ENCODE data around the gene BACH2. TPM values are rescaled to one million over a fixed set of nuclear protein-coding genes. Genes with fewer than 3 reads are reported as not detected.

BACH2 gene
- total RNA-seq, 2 experiments from 2014 or later: 75.1 to 77.9 TPM

GRCh38 chr6:89985751-89986493, 310.7 kb downstream of the BACH2 start:
- no peak for DNase-seq
- Mint-ChIP-seq H3K27me3 (ENCODE audit: low read depth) (no peaks in the 10 kb centered on the region), H3K9me3 (no peaks in the 10 kb centered on the region), H3K36me3 (ENCODE audit: low read depth) (peaks cover 38% of the 10 kb centered on the region), H3K4me1 (ENCODE audit: low read depth) (peaks cover 80% of the 10 kb centered on the region), H3K4me3 (no peak overlapping the region), H3K27ac (peak overlapping the region; percentile 55)
- intact Hi-C loops (cut with micrococcal nuclease): no loop called here
- CTCF ChIA-PET: interaction anchor here (0.6 to 2.3 kb wide), 7 partner anchors 15 to 494 kb away, joined by 3 to 7 read pairs (median 4); no protein-coding TSS in a partner anchor

- peaks cover 36% of the 10 kb centered on the region for H3K36me3 Mint-ChIP-seq (ENCODE audit: low read depth)
- H3K27me3 Mint-ChIP-seq (ENCODE audit: low read depth): no peaks in the 10 kb centered on the region
- no peak overlapping the region for H3K4me3 Mint-ChIP-seq
- no peak for DNase-seq
- peaks cover 72% of the 10 kb centered on the region for H3K4me1 Mint-ChIP-seq (ENCODE audit: low read depth)
- intact Hi-C loops (cut with micrococcal nuclease): no loop called here
- H3K9me3 Mint-ChIP-seq: no peaks in the 10 kb centered on the region
- peak overlapping the region; percentile 55 for H3K27ac Mint-ChIP-seq
- CTCF ChIA-PET: interaction anchor here (0.6 kb wide), 1 partner anchor 49 kb away, joined by 3 read pairs; no protein-coding TSS in a partner anchor
Observed at GRCh38 chr6:89984926-89985750, 311.5 kb downstream of the BACH2 start.

GRCh38 chr6:89980353-89980752, 316.3 kb downstream of the BACH2 start:
- no peaks in the 10 kb centered on the region for H3K9me3 Mint-ChIP-seq
- intact Hi-C loops (cut with micrococcal nuclease): no loop called here
- H3K4me3 Mint-ChIP-seq: no peak overlapping the region

GRCh38 chr6:89979481-89980119, 317.0 kb downstream of the BACH2 start:
- Mint-ChIP-seq H3K36me3 (ENCODE audit: low read depth) (peaks cover 24% of the 10 kb centered on the region), H3K27me3 (ENCODE audit: low read depth) (no peaks in the 10 kb centered on the region), H3K4me3 (no peak overlapping the region), H3K27ac (peak overlapping the region; percentile 42), H3K9me3 (no peaks in the 10 kb centered on the region), H3K4me1 (ENCODE audit: low read depth) (peaks cover 42% of the 10 kb centered on the region)
- intact Hi-C loops (cut with micrococcal nuclease): loop anchor here (1.0 kb wide), 2 partner anchors 22 to 27 kb away; no protein-coding TSS in a partner anchor
- CTCF ChIA-PET: interaction anchor here (0.5 to 0.6 kb wide), 2 partner anchors 33 to 496 kb away, joined by 3 to 4 read pairs; no protein-coding TSS in a partner anchor
- DNase-seq: no peak

More at GRCh38 chr6:89980353-89980752, 316.3 kb downstream of the BACH2 start:
- CTCF ChIA-PET: interaction anchor here (0.6 kb wide), 1 partner anchor 24 kb away, joined by 3 read pairs; no protein-coding TSS in a partner anchor
- DNase-seq: no peak
- Mint-ChIP-seq H3K4me1 (ENCODE audit: low read depth) (peaks cover 41% of the 10 kb centered on the region), H3K27ac (peak overlapping the region; percentile 42), H3K27me3 (ENCODE audit: low read depth) (no peaks in the 10 kb centered on the region), H3K36me3 (ENCODE audit: low read depth) (peaks cover 25% of the 10 kb centered on the region)

DNA sequence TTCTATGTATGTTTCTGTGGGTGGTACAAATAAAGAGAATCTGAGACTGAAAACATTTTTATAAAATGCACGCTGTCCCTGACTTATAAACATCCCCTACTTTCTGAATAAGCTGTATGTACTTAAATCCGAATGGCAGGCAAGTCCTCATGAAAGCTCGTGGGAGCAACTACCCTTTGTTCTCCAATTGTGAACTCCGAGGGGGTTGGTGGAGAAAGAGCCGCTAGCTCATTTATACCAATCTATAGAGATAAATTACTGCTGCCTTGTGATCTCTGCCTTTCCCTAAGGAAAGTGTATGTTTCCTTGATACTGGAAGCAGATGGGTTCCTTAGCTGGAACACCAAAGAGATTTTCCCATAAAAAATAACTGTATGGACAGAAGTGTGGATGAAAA, 317.9 kb downstream of the BACH2 start:
- CTCF ChIA-PET: interaction anchor here (0.5 to 1.1 kb wide), 4 partner anchors 33 to 496 kb away, joined by 3 to 4 read pairs (median 3); no protein-coding TSS in a partner anchor
- Mint-ChIP-seq H3K27me3 (ENCODE audit: low read depth) (no peaks in the 10 kb centered on the region), H3K9me3 (no peaks in the 10 kb centered on the region), H3K36me3 (ENCODE audit: low read depth) (peaks cover 25% of the 10 kb centered on the region), H3K4me1 (ENCODE audit: low read depth) (peaks cover 45% of the 10 kb centered on the region), H3K4me3 (no peak overlapping the region), H3K27ac (no peak overlapping the region)
- intact Hi-C loops (cut with micrococcal nuclease): loop anchor here (1.0 kb wide), 2 partner anchors 23 to 26 kb away; no protein-coding TSS in a partner anchor
- no peak for DNase-seq

DNA sequence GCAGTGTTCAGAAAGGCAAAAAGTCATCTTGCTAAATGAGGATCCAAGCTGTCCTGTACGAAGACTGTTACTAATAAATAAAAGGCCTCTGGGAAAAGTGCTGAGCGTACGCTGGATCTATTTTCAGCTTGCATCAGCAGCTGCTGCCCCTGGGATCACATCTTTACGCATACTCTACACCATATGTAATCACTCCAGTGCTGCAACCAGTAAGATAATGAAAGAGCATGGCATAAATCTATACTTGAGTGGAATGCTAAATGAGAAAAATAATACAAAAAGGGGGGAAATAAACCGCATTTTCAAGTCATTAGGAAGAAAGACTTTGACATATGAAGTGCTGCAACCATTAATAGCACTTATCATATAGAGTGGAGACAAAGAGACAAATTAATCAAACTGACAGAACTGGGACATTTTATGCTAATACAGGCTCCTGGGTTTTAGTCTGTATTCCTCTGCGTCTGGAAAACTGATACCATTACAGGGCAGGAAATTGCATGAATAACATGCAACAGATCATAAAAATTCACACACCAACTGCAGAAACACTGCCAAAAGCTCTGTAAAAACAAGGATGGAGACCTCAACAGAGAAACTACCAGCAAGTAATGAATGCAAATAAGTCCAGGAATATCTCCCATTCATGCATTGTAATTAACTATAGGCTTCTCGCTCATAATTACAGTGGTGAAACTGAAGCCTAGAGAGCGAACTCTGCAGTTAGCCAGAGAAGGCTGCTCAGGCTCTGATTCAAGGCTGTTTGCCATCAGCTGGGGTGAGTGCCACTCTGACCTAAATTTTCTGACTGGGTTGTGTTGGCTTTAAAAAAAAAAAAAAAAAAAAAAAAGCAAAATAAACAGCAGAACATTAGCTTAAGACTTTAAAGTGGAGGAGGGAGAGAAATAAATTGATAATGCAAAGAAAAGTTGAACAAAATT, 318.6 kb downstream of the BACH2 start:
- Mint-ChIP-seq H3K27ac (no peak overlapping the region), H3K9me3 (no peaks in the 10 kb centered on the region), H3K4me1 (ENCODE audit: low read depth) (peaks cover 51% of the 10 kb centered on the region), H3K36me3 (ENCODE audit: low read depth) (peaks cover 29% of the 10 kb centered on the region), H3K4me3 (no peak overlapping the region), H3K27me3 (ENCODE audit: low read depth) (no peaks in the 10 kb centered on the region)
- CTCF ChIA-PET: interaction anchor here (0.9 to 1.3 kb wide), 3 partner anchors 38 to 47 kb away, joined by 3 to 4 read pairs (median 3); no protein-coding TSS in a partner anchor
- no peak for DNase-seq
- intact Hi-C loops (cut with micrococcal nuclease): no loop called here

DNA sequence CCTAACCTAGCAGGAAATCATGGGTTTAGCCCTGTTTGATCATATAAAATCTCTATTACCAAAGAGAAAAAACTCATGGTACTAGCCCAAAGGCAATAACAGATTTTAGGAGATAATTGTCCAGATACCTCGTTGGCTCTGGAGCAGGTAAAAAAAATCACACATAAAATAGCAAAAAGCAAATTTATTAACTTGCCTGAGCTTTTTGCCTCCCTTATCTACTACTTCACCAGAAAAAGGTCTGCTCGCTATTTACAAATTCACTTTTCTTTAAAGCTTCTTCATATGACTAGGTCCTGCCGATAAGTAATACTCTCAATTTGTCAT, 320.0 kb downstream of the BACH2 start:
- DNase-seq: no peak
- H3K4me1 Mint-ChIP-seq (ENCODE audit: low read depth): peaks cover 41% of the 10 kb centered on the region
- H3K27me3 Mint-ChIP-seq (ENCODE audit: low read depth): no peaks in the 10 kb centered on the region
- peak overlapping the region; percentile 61 for H3K27ac Mint-ChIP-seq
- CTCF ChIA-PET: interaction anchor here (0.5 to 1.3 kb wide), 3 partner anchors 10 to 36 kb away, joined by 3 to 4 read pairs (median 4); no protein-coding TSS in a partner anchor
- H3K4me3 Mint-ChIP-seq: no peak overlapping the region
- H3K9me3 Mint-ChIP-seq: no peaks in the 10 kb centered on the region
- H3K36me3 Mint-ChIP-seq (ENCODE audit: low read depth): peaks cover 35% of the 10 kb centered on the region
- intact Hi-C loops (cut with micrococcal nuclease): no loop called here

GRCh38 chr6:89975991-89976693, 320.5 kb downstream of the BACH2 start:
- DNase-seq: no peak
- intact Hi-C loops (cut with micrococcal nuclease): no loop called here
- Mint-ChIP-seq H3K36me3 (ENCODE audit: low read depth) (peaks cover 33% of the 10 kb centered on the region), H3K4me1 (ENCODE audit: low read depth) (peaks cover 36% of the 10 kb centered on the region), H3K9me3 (no peaks in the 10 kb centered on the region), H3K4me3 (no peak overlapping the region), H3K27ac (no peak overlapping the region), H3K27me3 (ENCODE audit: low read depth) (no peaks in the 10 kb centered on the region)
- CTCF ChIA-PET: interaction anchor here (0.8 to 1.6 kb wide), 3 partner anchors 12 to 36 kb away, joined by 3 to 6 read pairs (median 4); no protein-coding TSS in a partner anchor

DNA sequence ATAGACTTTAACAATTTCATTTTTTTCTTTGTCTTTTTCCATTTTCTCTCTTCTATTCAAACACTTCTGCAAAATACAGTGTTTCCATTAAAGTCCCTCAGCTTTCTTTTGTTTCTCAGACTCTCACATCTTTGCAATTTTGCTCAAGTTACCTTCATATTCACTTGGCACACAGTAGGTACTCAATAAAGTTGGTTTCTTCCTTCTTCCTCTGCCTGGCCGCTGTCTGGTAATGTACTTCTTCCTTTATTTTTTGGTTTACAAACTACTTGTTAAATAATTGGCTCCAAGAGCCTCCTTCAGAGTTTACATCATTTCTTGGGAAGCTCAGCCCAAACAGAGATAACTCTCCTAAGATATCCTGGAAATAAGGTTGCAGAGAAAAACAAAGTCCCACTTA, 321.3 kb downstream of the BACH2 start:
- intact Hi-C loops (cut with micrococcal nuclease): no loop called here
- no peak overlapping the region for H3K4me3 Mint-ChIP-seq
- CTCF ChIA-PET: interaction anchor here (0.8 to 1.6 kb wide), 2 partner anchors 30 to 35 kb away, joined by 3 to 6 read pairs; no protein-coding TSS in a partner anchor
- peaks cover 32% of the 10 kb centered on the region for H3K36me3 Mint-ChIP-seq (ENCODE audit: low read depth)
- no peaks in the 10 kb centered on the region for H3K27me3 Mint-ChIP-seq (ENCODE audit: low read depth)
- no peak for DNase-seq
- peak overlapping the region; percentile 28 for H3K27ac Mint-ChIP-seq
- peaks cover 36% of the 10 kb centered on the region for H3K4me1 Mint-ChIP-seq (ENCODE audit: low read depth)
- H3K9me3 Mint-ChIP-seq: no peaks in the 10 kb centered on the region

DNA sequence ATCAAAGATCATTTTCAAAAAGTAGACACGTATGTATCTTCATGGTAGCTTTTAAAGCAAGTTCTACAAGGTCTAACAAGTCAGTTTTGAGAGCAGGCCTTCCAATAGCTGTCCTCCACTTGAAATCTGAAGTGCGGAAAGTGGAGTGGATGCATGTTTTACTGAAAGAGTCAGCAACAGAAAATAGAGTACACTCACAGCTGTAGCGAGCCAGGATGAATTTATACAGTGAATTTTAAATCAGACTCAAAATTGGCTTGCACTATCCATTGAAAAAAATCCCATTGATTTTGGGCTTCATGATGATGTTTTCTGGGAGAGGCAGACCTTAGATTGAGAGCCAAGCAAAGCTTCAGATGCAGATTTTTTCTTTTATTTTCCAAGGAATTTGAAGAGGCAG, 321.8 kb downstream of the BACH2 start:
- Mint-ChIP-seq H3K27ac (no peak overlapping the region), H3K4me1 (ENCODE audit: low read depth) (peaks cover 36% of the 10 kb centered on the region), H3K27me3 (ENCODE audit: low read depth) (no peaks in the 10 kb centered on the region), H3K4me3 (no peak overlapping the region), H3K36me3 (ENCODE audit: low read depth) (peaks cover 30% of the 10 kb centered on the region), H3K9me3 (no peaks in the 10 kb centered on the region)
- intact Hi-C loops (cut with micrococcal nuclease): no loop called here
- CTCF ChIA-PET: interaction anchor here (0.6 to 1.6 kb wide), 2 partner anchors 34 to 394 kb away, joined by 3 to 6 read pairs; no protein-coding TSS in a partner anchor
- no peak for DNase-seq

All from activated naive CD4-positive, alpha-beta T cell treated with anti-CD3 and anti-CD28 coated beads for 36 hours (primary cell).